ENCODE results near the gene RBM33.

RBM33 gene

GRCh38 chr7:155798673-155799439, 154.4 kb downstream of the RBM33 start:
- no peak overlapping the region for H3K4me3 ChIP-seq (ENCODE audit: control insufficient read depth, low read depth, low read length)
- TF ChIP-seq, protein P1, sequence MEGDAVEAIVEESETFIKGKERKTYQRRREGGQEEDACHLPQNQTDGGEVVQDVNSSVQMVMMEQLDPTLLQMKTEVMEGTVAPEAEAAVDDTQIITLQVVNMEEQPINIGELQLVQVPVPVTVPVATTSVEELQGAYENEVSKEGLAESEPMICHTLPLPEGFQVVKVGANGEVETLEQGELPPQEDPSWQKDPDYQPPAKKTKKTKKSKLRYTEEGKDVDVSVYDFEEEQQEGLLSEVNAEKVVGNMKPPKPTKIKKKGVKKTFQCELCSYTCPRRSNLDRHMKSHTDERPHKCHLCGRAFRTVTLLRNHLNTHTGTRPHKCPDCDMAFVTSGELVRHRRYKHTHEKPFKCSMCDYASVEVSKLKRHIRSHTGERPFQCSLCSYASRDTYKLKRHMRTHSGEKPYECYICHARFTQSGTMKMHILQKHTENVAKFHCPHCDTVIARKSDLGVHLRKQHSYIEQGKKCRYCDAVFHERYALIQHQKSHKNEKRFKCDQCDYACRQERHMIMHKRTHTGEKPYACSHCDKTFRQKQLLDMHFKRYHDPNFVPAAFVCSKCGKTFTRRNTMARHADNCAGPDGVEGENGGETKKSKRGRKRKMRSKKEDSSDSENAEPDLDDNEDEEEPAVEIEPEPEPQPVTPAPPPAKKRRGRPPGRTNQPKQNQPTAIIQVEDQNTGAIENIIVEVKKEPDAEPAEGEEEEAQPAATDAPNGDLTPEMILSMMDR (IDR thresholded peaks at IDR 0.05; ENCODE audit: control insufficient read depth, insufficient read depth, low read depth, low read length, missing control alignments): no peak
- DNase-seq (ENCODE audit: low read depth): no peak

DNA sequence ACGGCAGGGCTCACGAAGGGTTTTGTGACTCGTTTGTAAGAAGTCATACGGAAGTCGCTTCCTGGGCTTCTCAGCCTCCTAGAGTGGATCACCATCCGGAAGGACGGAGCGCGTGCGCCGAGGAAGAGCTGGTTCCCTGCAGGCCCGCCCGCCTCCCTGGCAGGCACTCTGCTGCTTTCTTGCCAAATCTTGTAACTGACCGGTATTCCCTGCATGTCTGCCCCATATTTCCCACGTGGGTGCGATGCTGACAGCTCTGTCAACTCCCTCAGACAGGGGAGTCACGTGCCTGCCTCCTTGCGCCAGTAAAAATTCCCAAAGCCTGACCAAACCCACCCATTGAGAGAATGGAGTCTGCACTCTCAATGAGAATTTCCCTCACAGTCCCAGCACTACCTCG, 155.1 kb downstream of the RBM33 start:
- TF ChIP-seq, protein P1 (IDR thresholded peaks at IDR 0.05; ENCODE audit: control insufficient read depth, insufficient read depth, low read depth, low read length, missing control alignments): no peak
- H3K4me3 ChIP-seq (ENCODE audit: control insufficient read depth, low read depth, low read length): no peak overlapping the region
- no peak for DNase-seq (ENCODE audit: low read depth)

- TF ChIP-seq, protein P1 (IDR thresholded peaks at IDR 0.05; ENCODE audit: control insufficient read depth, insufficient read depth, low read depth, low read length, missing control alignments): no peak
- no peak overlapping the region for H3K4me3 ChIP-seq (ENCODE audit: control insufficient read depth, low read depth, low read length)
- no peak for DNase-seq (ENCODE audit: low read depth)
Measured at GRCh38 chr7:155800301-155800700, 155.8 kb downstream of the RBM33 start.

GRCh38 chr7:155800741-155801267, 156.3 kb downstream of the RBM33 start:
- TF ChIP-seq, protein P1 (IDR thresholded peaks at IDR 0.05; ENCODE audit: control insufficient read depth, insufficient read depth, low read depth, low read length, missing control alignments): no peak
- DNase-seq (ENCODE audit: low read depth): no peak
- no peak overlapping the region for H3K4me3 ChIP-seq (ENCODE audit: control insufficient read depth, low read depth, low read length)

DNA sequence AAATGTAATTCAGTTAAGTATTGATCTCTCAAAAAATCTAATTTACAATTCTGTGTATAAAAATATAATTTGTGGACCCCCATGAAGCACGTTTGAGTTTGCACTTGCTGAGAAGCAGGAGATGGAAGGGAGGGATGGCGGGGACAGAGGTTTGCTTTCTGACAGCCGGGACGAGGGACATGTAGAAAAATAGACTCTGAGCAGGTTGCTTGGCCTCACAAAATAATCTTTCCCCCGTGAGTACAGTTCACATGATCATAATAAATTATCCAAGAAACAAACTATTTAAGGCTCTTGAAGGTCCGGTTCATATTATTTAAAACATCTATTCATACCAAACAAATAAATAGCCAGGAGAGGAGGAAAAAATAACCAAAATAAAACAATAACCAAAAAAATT, 157.8 kb downstream of the RBM33 start:
- no peak for DNase-seq (ENCODE audit: low read depth)
- no peak overlapping the region for H3K4me3 ChIP-seq (ENCODE audit: control insufficient read depth, low read depth, low read length)
- TF ChIP-seq, protein P1 (IDR thresholded peaks at IDR 0.05; ENCODE audit: control insufficient read depth, insufficient read depth, low read depth, low read length, missing control alignments): no peak

DNA sequence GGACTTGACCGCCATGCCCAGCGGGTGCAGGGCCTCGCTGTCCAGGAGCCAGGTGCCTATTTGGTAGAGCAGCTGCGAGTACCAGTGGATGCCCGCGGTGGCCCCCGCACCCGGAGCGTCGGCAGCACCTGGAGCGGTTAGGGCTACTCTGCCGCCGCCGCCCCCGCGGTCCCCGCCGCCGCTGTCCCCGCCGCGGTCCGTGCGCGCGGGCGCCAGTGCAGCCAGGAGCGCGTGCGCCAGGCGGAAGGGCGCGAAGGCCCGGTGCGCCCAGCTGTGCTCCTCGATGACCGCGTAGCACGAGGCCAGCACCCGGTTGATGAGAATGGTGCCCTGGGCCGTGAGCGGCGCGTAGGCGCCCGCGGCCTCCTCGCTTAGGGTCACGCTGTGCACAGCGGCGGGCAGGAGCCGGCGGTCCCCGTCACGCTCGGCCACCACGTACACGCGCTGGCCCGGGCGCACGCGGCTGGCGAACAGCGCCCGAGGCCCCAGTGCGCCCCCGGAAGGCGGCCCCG, 158.5 kb downstream of the RBM33 start:
- DNase-seq (ENCODE audit: low read depth): no peak
- TF ChIP-seq, protein P1 (IDR thresholded peaks at IDR 0.05; ENCODE audit: control insufficient read depth, insufficient read depth, low read depth, low read length, missing control alignments): no peak
- no peak overlapping the region for H3K4me3 ChIP-seq (ENCODE audit: control insufficient read depth, low read depth, low read length)
